Esophagus squamous epithelium (tissue), 5 donors: Measurements from ENCODE around the gene ZRANB3. TPM values are rescaled to one million over a fixed set of nuclear protein-coding genes. Genes with fewer than 3 reads are reported as not detected.
"Not testable (repeated sequence)": the region's sequence is repeated elsewhere in the genome, so short reads cannot be mapped to it uniquely, and the experiment has no call there.

ENCODE experiments used
- DNase-seq: peaks from one replicate; lab custom pipeline; 2025; lab: John Stamatoyannopoulos, UW
- H3K27ac ChIP-seq, 4 donors: fragments of 200-600 bp; sonication (generic); one replicate each; pipeline ENCODE4 v1.5.1; 2016 to 2019; ENCODE audit warnings: mild to moderate bottlenecking in 1 of 4
- H3K27me3 ChIP-seq, 4 donors: fragments of 200-600 bp; sonication (generic); 1 replicate in 3 of 4; 2 replicates in 1 of 4; pipeline versions ENCODE4 v1.5.1 to v1.6.0; 2017 to 2021; ENCODE audit warnings: antibody characterized with exemption in 1 of 4
- H3K36me3 ChIP-seq, 3 donors: fragments of 200-600 bp; sonication (generic); one replicate each; pipeline ENCODE4 v1.5.1; 2016 to 2019
- H3K4me1 ChIP-seq, 3 donors: fragments of 200-600 bp; sonication (generic); one replicate each; pipeline ENCODE4 v1.5.1; 2017 to 2019
- H3K4me3 ChIP-seq, 4 donors: fragments of 200-600 bp; sonication (generic); 1 replicate in 3 of 4; 2 replicates in 1 of 4; pipeline ENCODE4 v1.5.1; 2016 to 2019; ENCODE audit warnings: mild to moderate bottlenecking in 2 of 4, moderate library complexity in 1 of 4
- H3K9me3 ChIP-seq, 3 donors: fragments of 200-600 bp; sonication (generic); one replicate each; pipeline ENCODE4 v1.5.1; 2016 to 2019
- POLR2A ChIP-seq, 4 donors: fragments of 450-650 bp; IDR thresholded peaks; one replicate each; pipeline ENCODE4 v1.6.1; 2017; ENCODE audit warnings: antibody characterized with exemption in 4 of 4, mild to moderate bottlenecking in 4 of 4, moderate library complexity in 3 of 4
- WGBS, 2 donors: methylation state at CpG; one replicate each; pipeline ENCODE4 v1.1.5; 2018; 5-methylcytosine and 5-hydroxymethylcytosine counted together
- intact Hi-C: fragments of 100-400 bp; cut with DNase I; formaldehyde crosslinking; loops from one replicate; pipeline ENCODE4 v1.15.0; 2022
- total RNA-seq, 4 donors: library from RNA; depleted of rRNA; stranded (reverse); fragments of >200 nt; gene quantifications; one replicate each; pipeline ENCODE4 v1.1.0, GENCODE V29; 2016
- TF ChIP-seq, protein P1 (sequence below), 6 experiments: fragments of 450-650 bp in 4 of 6; fragments of 200-600 bp in 2 of 6; sonication (generic) in 2 of 6; IDR thresholded peaks; one replicate each; pipeline ENCODE4 v1.5.1; 2016 to 2019; ENCODE audit warnings: antibody characterized with exemption in 6 of 6, mild to moderate bottlenecking in 4 of 6, moderate library complexity in 4 of 6
- donor health status: DM: yes; HTN: yes; CAD: no.

The ZRANB3 gene
- total RNA-seq, 4 donors from 2014 or later, result 0.61 to 4.5 (median 3.5) TPM

DNA sequence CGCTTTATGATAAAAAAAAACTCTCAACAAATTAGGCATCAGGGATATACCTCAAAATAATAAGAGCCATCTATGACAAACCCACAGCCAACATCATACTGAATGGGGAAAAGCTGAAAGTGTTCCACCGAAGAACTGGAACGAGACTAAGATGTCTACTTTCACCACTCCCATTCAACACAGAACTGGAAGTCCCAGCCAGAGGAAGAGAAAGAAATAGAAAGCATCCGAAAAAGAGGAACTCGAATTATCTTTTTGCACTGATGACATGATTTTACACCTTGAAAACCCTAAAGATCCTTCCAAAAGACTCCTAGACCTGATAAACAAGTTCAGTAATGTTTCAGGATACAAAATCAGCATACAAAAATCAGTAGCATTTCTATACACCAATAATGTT, 121.6 kb downstream of the ZRANB3 start:
- no peak for DNase-seq
- no peak overlapping the region for H3K4me3 ChIP-seq
- TF ChIP-seq, protein P1, sequence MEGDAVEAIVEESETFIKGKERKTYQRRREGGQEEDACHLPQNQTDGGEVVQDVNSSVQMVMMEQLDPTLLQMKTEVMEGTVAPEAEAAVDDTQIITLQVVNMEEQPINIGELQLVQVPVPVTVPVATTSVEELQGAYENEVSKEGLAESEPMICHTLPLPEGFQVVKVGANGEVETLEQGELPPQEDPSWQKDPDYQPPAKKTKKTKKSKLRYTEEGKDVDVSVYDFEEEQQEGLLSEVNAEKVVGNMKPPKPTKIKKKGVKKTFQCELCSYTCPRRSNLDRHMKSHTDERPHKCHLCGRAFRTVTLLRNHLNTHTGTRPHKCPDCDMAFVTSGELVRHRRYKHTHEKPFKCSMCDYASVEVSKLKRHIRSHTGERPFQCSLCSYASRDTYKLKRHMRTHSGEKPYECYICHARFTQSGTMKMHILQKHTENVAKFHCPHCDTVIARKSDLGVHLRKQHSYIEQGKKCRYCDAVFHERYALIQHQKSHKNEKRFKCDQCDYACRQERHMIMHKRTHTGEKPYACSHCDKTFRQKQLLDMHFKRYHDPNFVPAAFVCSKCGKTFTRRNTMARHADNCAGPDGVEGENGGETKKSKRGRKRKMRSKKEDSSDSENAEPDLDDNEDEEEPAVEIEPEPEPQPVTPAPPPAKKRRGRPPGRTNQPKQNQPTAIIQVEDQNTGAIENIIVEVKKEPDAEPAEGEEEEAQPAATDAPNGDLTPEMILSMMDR (IDR thresholded peaks at IDR 0.05), result no peak
- no peak for TF ChIP-seq POLR2A (IDR thresholded peaks at IDR 0.05)
- no peak overlapping the region for H3K27ac ChIP-seq
- H3K4me1 ChIP-seq, result no peaks in the 10 kb centered on the region
- 76 to 91% methylated on average over 5 of the region's 5 CpGs for WGBS, 2 donors
- H3K36me3 ChIP-seq, result no peaks in the 10 kb centered on the region
- H3K27me3 ChIP-seq, result no peaks in the 10 kb centered on the region
- no peaks in the 10 kb centered on the region for H3K9me3 ChIP-seq
- intact Hi-C loops, result no loop called here

DNA sequence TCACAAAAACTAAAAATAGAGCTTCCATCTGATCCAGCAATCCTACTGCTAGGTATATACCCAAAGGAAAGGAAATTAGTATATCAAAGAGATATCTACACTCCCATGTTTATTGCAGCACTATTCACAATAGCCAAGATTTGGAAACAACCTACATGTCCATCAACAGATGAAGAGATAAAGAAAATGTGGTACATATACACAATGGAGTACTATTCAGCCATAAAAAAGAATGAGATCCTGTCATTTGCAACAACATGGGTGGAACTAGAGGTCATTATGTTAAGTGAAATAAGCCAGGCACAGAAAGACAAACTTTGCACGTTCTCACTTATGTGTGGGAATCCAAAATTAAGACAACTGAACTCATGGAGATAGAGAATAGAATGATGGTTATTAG, 134.8 kb downstream of the ZRANB3 start:
- H3K27me3 ChIP-seq, H3K4me1 ChIP-seq, H3K4me3 ChIP-seq, H3K36me3 ChIP-seq, DNase-seq, H3K27ac ChIP-seq, intact Hi-C loops, H3K9me3 ChIP-seq: not testable (repeated sequence)
- 87 to 96% methylated on average over 1 of the region's 1 CpG for WGBS, 2 donors

DNA sequence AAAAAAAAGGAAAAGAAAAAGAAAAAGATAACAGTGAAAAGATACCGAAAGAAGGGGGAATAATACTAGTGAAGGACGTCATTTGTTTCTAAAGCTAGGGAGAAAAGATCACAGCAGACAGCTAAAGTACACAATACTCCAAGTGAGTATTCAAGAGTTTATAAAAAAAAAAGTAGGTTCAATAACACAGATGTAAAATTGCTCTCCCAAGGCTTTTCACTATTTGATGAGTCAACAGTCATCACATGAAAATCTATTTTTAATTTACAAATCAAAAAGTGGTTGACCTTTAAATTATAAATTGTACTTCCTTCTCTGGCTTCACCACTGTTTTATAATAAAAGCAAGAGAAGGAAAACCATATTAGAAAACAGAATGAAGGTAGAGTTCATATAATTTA, 144.0 kb downstream of the ZRANB3 start:
- 80 to 90% methylated on average over 2 of the region's 2 CpGs for WGBS, 2 donors
- no peak for DNase-seq
- intact Hi-C loops, result no loop called here
- Histone ChIP-seq H3K4me3 (no peak overlapping the region), H3K27ac (no peak overlapping the region), H3K36me3 (peaks cover 0 to 4% (median 0%) of the 10 kb centered on the region in 3 donors), H3K27me3 (no peaks in the 10 kb centered on the region), H3K9me3 (peaks cover 0 to 7% (median 3%) of the 10 kb centered on the region in 3 donors), H3K4me1 (no peaks in the 10 kb centered on the region)
- TF ChIP-seq, protein P1 (IDR thresholded peaks at IDR 0.05), result no peak

DNA sequence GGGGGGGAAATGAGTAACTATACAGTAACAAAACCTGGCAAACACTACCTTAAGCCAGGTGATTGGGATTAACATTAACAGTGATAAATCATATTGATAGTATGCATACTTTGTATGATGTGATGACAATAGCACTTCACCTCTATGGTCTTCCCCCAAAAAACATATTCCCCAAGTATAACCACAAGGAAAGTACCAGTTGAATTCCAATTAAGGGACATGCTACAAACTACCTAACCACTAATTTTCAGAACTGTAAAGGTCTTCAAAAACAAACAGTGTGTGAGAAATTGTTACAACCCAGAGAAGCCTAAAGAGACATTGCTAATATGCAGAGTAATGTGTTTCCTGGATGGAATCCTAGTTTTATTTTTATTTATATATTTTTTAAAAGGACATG, 152.4 kb downstream of the ZRANB3 start:
- TF ChIP-seq, protein P1 (IDR thresholded peaks at IDR 0.05), result no peak
- no peak for TF ChIP-seq POLR2A (IDR thresholded peaks at IDR 0.05)
- H3K27me3 ChIP-seq, result no peaks in the 10 kb centered on the region
- H3K36me3 ChIP-seq, result peaks cover 0 to 5% (median 0%) of the 10 kb centered on the region in 3 donors
- H3K4me3 ChIP-seq, result no peak overlapping the region
- H3K9me3 ChIP-seq, result peaks cover 0 to 20% (median 8%) of the 10 kb centered on the region in 3 donors
- no peak for DNase-seq
- intact Hi-C loops, result no loop called here
- H3K27ac ChIP-seq, result no peak overlapping the region
- H3K4me1 ChIP-seq, result no peaks in the 10 kb centered on the region

DNA sequence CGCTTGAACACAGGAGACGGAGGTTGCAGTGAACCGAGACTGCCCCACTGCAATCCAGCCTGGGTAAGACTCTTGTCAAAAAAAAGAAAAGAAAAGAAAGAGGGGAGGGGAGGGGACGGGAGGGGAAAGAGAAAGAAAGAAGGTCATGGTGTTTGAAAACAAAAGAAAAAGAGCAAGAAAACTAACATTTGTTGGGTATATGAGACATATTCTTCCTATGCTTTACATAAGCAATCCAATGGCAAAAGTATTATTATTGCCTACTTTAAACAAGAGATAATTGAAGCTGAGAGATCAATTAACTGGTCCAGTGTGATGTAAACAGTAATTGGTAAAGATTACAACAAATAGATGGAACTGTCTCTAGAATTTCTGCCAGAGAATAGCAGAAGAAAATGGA, 157.3 kb downstream of the ZRANB3 start:
- H3K9me3 ChIP-seq, result peaks cover 0 to 4% (median 0%) of the 10 kb centered on the region in 3 donors
- TF ChIP-seq, protein P1 (IDR thresholded peaks at IDR 0.05), result no peak
- no peak for TF ChIP-seq POLR2A (IDR thresholded peaks at IDR 0.05)
- WGBS, 2 donors, result 88 to 100% methylated on average over 3 of the region's 4 CpGs
- intact Hi-C loops, result no loop called here
- H3K27ac ChIP-seq, result no peak overlapping the region
- H3K4me1 ChIP-seq, result no peaks in the 10 kb centered on the region
- H3K36me3 ChIP-seq, result no peaks in the 10 kb centered on the region
- no peak overlapping the region for H3K4me3 ChIP-seq
- H3K27me3 ChIP-seq, result no peaks in the 10 kb centered on the region
- no peak for DNase-seq

DNA sequence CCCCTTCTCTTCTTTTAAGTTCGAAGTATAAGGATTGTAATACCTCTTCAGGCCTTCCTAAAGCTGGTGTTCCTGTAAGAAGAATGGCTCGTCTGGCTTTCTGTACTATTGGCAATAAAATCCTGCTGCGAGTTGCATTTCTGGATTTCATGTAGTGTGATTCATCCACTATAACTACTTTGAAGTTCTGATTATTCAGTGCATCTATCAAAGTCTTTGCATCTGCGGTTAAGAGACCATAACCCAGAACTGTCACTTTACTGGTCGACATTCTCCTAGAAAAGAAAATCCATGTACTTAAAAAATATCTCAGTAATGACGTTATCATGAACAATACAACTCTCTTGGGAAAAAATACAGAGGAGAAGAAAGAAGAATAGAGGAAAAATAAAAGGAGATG, 181.1 kb downstream of the ZRANB3 start:
- Histone ChIP-seq H3K4me1 (no peaks in the 10 kb centered on the region), H3K4me3 (no peak overlapping the region), H3K27ac (no peak overlapping the region), H3K9me3 (peaks cover 0 to 17% (median 4%) of the 10 kb centered on the region in 3 donors), H3K27me3 (no peaks in the 10 kb centered on the region), H3K36me3 (peaks cover 0 to 28% (median 0%) of the 10 kb centered on the region in 3 donors)
- 87 to 89% methylated on average over 6 of the region's 6 CpGs for WGBS, 2 donors
- DNase-seq, result no peak
- intact Hi-C loops, result no loop called here
- TF ChIP-seq, protein P1 (IDR thresholded peaks at IDR 0.05), result no peak
- TF ChIP-seq POLR2A (IDR thresholded peaks at IDR 0.05), result no peak

DNA sequence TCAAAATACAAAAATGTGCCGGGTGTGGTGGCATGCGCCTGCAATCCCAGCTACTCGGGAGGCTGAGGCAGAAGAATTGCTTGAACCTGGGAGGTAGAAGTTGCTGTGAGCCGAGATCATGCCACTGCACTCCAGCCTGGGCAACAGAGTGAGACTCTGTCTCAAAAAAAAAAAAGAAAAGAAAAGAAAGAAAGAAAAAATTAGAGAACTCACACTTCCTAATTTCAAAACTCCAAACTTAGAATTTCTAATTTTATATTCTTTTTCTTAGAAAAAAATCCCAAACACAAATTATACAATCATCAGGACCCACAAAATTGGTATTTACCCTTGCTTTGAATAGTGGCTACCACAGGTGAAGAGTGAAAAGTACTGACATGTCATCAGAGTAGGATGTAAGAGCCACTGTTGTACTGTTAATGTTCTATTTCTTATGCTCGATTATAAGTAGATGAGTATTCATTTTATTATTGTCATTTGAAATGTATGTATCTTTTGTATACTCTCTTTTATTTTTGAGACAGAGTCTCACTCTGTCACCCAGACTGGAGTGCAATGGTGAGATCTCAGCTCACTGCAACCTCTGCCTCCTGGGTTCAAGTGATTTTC, 182.8 kb downstream of the ZRANB3 start:
- DNase-seq, H3K27me3 ChIP-seq, H3K4me3 ChIP-seq, intact Hi-C loops, H3K27ac ChIP-seq, H3K4me1 ChIP-seq: not testable (repeated sequence)
- WGBS, 2 donors, result 92 to 98% methylated on average over 5 of the region's 5 CpGs
- peaks cover 0 to 17% (median 4%) of the 10 kb centered on the region in 3 donors for H3K9me3 ChIP-seq
- H3K36me3 ChIP-seq, result peaks cover 0 to 38% (median 0%) of the 10 kb centered on the region in 3 donors
